ENCODE data around the gene RPS2. TPM values are rescaled to one million over a fixed set of nuclear protein-coding genes. Genes with fewer than 3 reads are reported as not detected.
"Not testable (repeated sequence)": the region's sequence is repeated elsewhere in the genome, so short reads cannot be mapped to it uniquely, and the experiment has no call there.

The RPS2 gene
- total RNA-seq, 4 donors from 2014 or later, result 899 to 1,585 (median 1,295) TPM

- TF ChIP-seq EP300 (IDR thresholded peaks at IDR 0.05), result no peak
- TF ChIP-seq POLR2A (IDR thresholded peaks at IDR 0.05), result no peak
- peak overlapping the region; percentile 76 to 99 (median 98) for H3K27ac ChIP-seq
- peak overlapping the region; percentile 50 to 93 for H3K4me3 ChIP-seq
- peaks cover 0 to 27% of the 10 kb centered on the region in 2 donors for H3K36me3 ChIP-seq
- no peaks in the 10 kb centered on the region for H3K9me3 ChIP-seq
- H3K27me3 ChIP-seq, result no peaks in the 10 kb centered on the region
- H3K4me1 ChIP-seq, result peaks cover 0 to 47% (median 16%) of the 10 kb centered on the region in 3 donors
- ATAC-seq, result no peak
- 70 to 80% methylated on average over 1 to 2 of the region's 24 CpGs for WGBS, 2 donors (ENCODE audit: low coverage in 1 of 2)
Measured at GRCh38 chr16:1965396-1966001, 873 bp upstream of the RPS2 start.

GRCh38 chr16:1963806-1964505, 670 bp downstream of the RPS2 start:
- Histone ChIP-seq H3K27me3 (no peaks in the 10 kb centered on the region), H3K4me1 (peaks cover 0 to 59% (median 22%) of the 10 kb centered on the region in 3 donors), H3K9me3 (no peaks in the 10 kb centered on the region), H3K27ac (peak overlapping the region; percentile 85 to 99 (median 98)), H3K4me3 (peak overlapping the region; percentile 50 to 93), H3K36me3 (peaks cover 0 to 27% of the 10 kb centered on the region in 2 donors)
- TF ChIP-seq CTCF (IDR thresholded peaks at IDR 0.05) (peak in 2 of 4 experiments; percentile 19 to 46), EP300 (IDR thresholded peaks at IDR 0.05) (no peak)
- peak; percentile 2 for ATAC-seq
- WGBS, 2 donors (ENCODE audit: low coverage in 1 of 2), result 28 to 39% methylated on average over 11 to 14 of the region's 44 CpGs

- H3K36me3 ChIP-seq, result peaks cover 0 to 27% of the 10 kb centered on the region in 2 donors
- WGBS, 2 donors (ENCODE audit: low coverage in 1 of 2), result 40 to 93% methylated on average over 1 to 3 of the region's 37 CpGs
- H3K27ac ChIP-seq, result peak overlapping the region in 1 of 4 donors; percentile 99
- not testable (repeated sequence) for H3K9me3 ChIP-seq, ATAC-seq, H3K4me3 ChIP-seq, H3K27me3 ChIP-seq
- peaks cover 0 to 63% (median 26%) of the 10 kb centered on the region in 3 donors for H3K4me1 ChIP-seq
Measured at GRCh38 chr16:1962161-1963153, 2.2 kb downstream of the RPS2 start.

- H3K4me1 ChIP-seq, result peaks cover 0 to 63% (median 26%) of the 10 kb centered on the region in 3 donors
- no peaks in the 10 kb centered on the region for H3K27me3 ChIP-seq
- TF ChIP-seq EP300 (IDR thresholded peaks at IDR 0.05) (no peak), POLR2AphosphoS5 (IDR thresholded peaks at IDR 0.05) (no peak), CTCF (IDR thresholded peaks at IDR 0.05) (no peak), POLR2A (IDR thresholded peaks at IDR 0.05) (no peak)
- peak overlapping the region in 1 of 4 donors; percentile 12 for H3K27ac ChIP-seq
- whole genome bisulfite sequencing, 2 donors (ENCODE audit: low coverage in 1 of 2), result 71 to 83% methylated on average over 1 to 3 of the region's 6 CpGs
- H3K4me3 ChIP-seq, result no peak overlapping the region
- no peak for ATAC-seq
- no peaks in the 10 kb centered on the region for H3K9me3 ChIP-seq
- peaks cover 0 to 27% of the 10 kb centered on the region in 2 donors for H3K36me3 ChIP-seq
Measured at GRCh38 chr16:1961651-1962067, 3.0 kb downstream of the RPS2 start.

- H3K9me3 ChIP-seq, result no peaks in the 10 kb centered on the region
- H3K36me3 ChIP-seq, result peaks cover 0 to 27% of the 10 kb centered on the region in 2 donors
- H3K27me3 ChIP-seq, result no peaks in the 10 kb centered on the region
- TF ChIP-seq EP300 (IDR thresholded peaks at IDR 0.05) (no peak), POLR2AphosphoS5 (IDR thresholded peaks at IDR 0.05) (peak; percentile 17)
- peak overlapping the region in 3 of 4 donors; percentile 12 to 91 (median 86) for H3K27ac ChIP-seq
- peaks cover 0 to 59% (median 25%) of the 10 kb centered on the region in 3 donors for H3K4me1 ChIP-seq
- WGBS, 2 donors (ENCODE audit: low coverage in 1 of 2), result 33 to 42% methylated on average over 4 to 5 of the region's 20 CpGs
- peak overlapping the region in 1 of 2 donors; percentile 64 for H3K4me3 ChIP-seq
- ATAC-seq, result no peak
Measured at GRCh38 chr16:1960665-1961630, 3.7 kb downstream of the RPS2 start.
